HEK293 (cell line): ENCODE measurements around the gene SPACA7.

Experiments used
- CTCF ChIP-seq: fragments of 450-650 bp; formaldehyde crosslinking; IDR thresholded peaks from 2 replicates; pipeline ENCODE4 v1.5.1; 2016; ENCODE audit warnings: missing biosample characterization, missing genetic modification characterization
- REST ChIP-seq: fragments of 450-650 bp; formaldehyde crosslinking; IDR thresholded peaks from 2 replicates; pipeline ENCODE4 v1.5.1; 2016; ENCODE audit warnings: missing biosample characterization, missing genetic modification characterization
- SALL2 ChIP-seq: fragments of 450-650 bp; formaldehyde crosslinking; IDR thresholded peaks from 2 replicates; pipeline ENCODE4 v1.5.0; 2017; ENCODE audit warnings: missing biosample characterization, mild to moderate bottlenecking, missing genetic modification characterization, borderline replicate concordance
- TCF7L2 ChIP-seq: IDR thresholded peaks from 2 replicates; pipeline ENCODE4 v1.6.1; 2011; ENCODE audit warnings: low read depth, mild to moderate bottlenecking, inconsistent platforms, low read length, moderate library complexity, borderline replicate concordance
- TRIM28 ChIP-seq: IDR thresholded peaks from 2 replicates; pipeline ENCODE4 v1.6.1; 2011; ENCODE audit warnings: low read length, control low read depth, borderline replicate concordance
- ZNF202 ChIP-seq: fragments of 450-650 bp; formaldehyde crosslinking; IDR thresholded peaks from 2 replicates; pipeline ENCODE4 v1.5.1; 2016; ENCODE audit warnings: missing biosample characterization, missing genetic modification characterization, borderline replicate concordance
- ZNF473 ChIP-seq: fragments of 450-650 bp; formaldehyde crosslinking; IDR thresholded peaks from 2 replicates; pipeline ENCODE4 v1.5.1; 2017; ENCODE audit warnings: missing biosample characterization, missing genetic modification characterization
- ZNF549 ChIP-seq: fragments of 450-650 bp; IDR thresholded peaks from 2 replicates; pipeline ENCODE4 v1.5.1; 2018; ENCODE audit warnings: missing biosample characterization, missing genetic modification characterization, mild to moderate bottlenecking, inconsistent platforms, moderate library complexity
- ZNF626 ChIP-seq: fragments of 450-650 bp; sonication (Bioruptor Pico); formaldehyde crosslinking; IDR thresholded peaks from 2 replicates; pipeline ENCODE4 v1.5.1; 2018; ENCODE audit warnings: missing biosample characterization, missing genetic modification characterization, inconsistent platforms
- ZNF639 ChIP-seq: fragments of 450-650 bp; formaldehyde crosslinking; IDR thresholded peaks from 2 replicates; pipeline ENCODE4 v1.5.1; 2016; ENCODE audit warnings: missing biosample characterization, missing genetic modification characterization
- ZNF76 ChIP-seq: fragments of 450-650 bp; formaldehyde crosslinking; IDR thresholded peaks from 2 replicates; pipeline ENCODE4; 2016; ENCODE audit warnings: low read depth, missing biosample characterization, missing genetic modification characterization, borderline replicate concordance
- ZSCAN30 ChIP-seq: fragments of 450-650 bp; IDR thresholded peaks from 2 replicates; pipeline ENCODE4 v1.5.1; 2018; ENCODE audit warnings: missing biosample characterization, mild to moderate bottlenecking, missing genetic modification characterization, moderate library complexity

GRCh38 chr13:112452380-112453206 is 76.4 kb downstream of the SPACA7 start:
- TF ChIP-seq TCF7L2 (no peak), ZNF473 (no peak), ZNF549 (tag by site-specific recombination) (no peak), CTCF (tag by site-specific recombination) (no peak), TRIM28 (no peak), ZNF76 (tag by site-specific recombination) (no peak), ZSCAN30 (tag by site-specific recombination) (no peak), ZNF202 (tag by site-specific recombination) (no peak), SALL2 (tag by site-specific recombination) (no peak), REST (tag by site-specific recombination) (no peak), ZNF639 (tag by site-specific recombination) (no peak), ZNF626 (no peak)
